ENCODE data around the gene HPCAL1. TPM values are rescaled to one million over a fixed set of nuclear protein-coding genes. Genes with fewer than 3 reads are reported as not detected.

HPCAL1 gene
- total and polyA plus RNA-seq, 2 experiments from 2014 or later, result 13.4 to 25.5 TPM

DNA sequence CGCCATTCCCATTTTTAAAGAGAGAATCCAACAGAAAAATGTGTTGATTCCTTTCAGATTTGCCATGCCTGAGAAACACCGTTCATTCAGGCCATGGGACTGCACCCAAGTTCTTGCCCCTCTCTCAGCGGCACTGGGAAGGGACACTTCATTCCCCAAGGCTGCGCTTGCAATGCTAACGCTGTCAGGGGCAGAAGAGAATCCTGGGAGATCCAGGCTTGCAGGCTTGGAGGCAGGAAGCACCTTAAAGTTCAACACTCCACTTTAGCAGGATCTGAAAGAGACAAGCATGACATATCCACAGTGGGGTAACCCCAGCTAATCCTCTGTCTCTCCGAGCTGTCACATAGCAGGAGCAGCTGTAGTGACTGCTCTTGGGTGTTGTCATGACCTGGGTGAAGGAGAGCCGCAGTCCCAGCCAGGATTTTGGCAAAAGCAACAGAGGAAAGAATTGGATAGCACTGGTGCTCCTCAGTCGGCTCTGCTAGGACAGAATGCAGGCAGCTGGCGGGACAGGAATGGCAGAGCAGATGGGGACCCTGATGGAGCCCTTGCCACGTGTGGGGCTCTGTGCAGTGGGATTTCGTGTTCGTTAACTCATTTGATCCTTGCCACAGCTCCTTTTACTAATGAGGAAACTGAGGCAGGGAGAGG lies 167.4 kb downstream of the HPCAL1 start:
- Histone ChIP-seq H3K9me3 (ENCODE audit: low read depth) (no peaks in the 10 kb centered on the region), H3K4me1 (ENCODE audit: low read depth) (peaks cover 3% of the 10 kb centered on the region), H3K36me3 (no peaks in the 10 kb centered on the region), H3K27ac (no peak overlapping the region), H3K4me3 (no peak overlapping the region), H3K27me3 (no peaks in the 10 kb centered on the region)
- DNase-seq (ENCODE audit: low read depth in 1 of 2, low spot score in 1 of 2), result no peak
- TF ChIP-seq, protein P1, sequence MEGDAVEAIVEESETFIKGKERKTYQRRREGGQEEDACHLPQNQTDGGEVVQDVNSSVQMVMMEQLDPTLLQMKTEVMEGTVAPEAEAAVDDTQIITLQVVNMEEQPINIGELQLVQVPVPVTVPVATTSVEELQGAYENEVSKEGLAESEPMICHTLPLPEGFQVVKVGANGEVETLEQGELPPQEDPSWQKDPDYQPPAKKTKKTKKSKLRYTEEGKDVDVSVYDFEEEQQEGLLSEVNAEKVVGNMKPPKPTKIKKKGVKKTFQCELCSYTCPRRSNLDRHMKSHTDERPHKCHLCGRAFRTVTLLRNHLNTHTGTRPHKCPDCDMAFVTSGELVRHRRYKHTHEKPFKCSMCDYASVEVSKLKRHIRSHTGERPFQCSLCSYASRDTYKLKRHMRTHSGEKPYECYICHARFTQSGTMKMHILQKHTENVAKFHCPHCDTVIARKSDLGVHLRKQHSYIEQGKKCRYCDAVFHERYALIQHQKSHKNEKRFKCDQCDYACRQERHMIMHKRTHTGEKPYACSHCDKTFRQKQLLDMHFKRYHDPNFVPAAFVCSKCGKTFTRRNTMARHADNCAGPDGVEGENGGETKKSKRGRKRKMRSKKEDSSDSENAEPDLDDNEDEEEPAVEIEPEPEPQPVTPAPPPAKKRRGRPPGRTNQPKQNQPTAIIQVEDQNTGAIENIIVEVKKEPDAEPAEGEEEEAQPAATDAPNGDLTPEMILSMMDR (IDR thresholded peaks at IDR 0.05; ENCODE audit: low read depth, low read length), result no peak

GRCh38 chr2:10471046-10471571 lies 168.4 kb downstream of the HPCAL1 start:
- no peak overlapping the region for H3K4me3 ChIP-seq
- peaks cover 2% of the 10 kb centered on the region for H3K27me3 ChIP-seq
- H3K4me1 ChIP-seq (ENCODE audit: low read depth), result peaks cover 3% of the 10 kb centered on the region
- TF ChIP-seq, protein P1 (IDR thresholded peaks at IDR 0.05; ENCODE audit: low read depth, low read length), result no peak
- H3K27ac ChIP-seq, result no peak overlapping the region
- no peaks in the 10 kb centered on the region for H3K36me3 ChIP-seq
- H3K9me3 ChIP-seq (ENCODE audit: low read depth), result no peaks in the 10 kb centered on the region
- no peak for DNase-seq (ENCODE audit: low read depth in 1 of 2, low spot score in 1 of 2)

DNA sequence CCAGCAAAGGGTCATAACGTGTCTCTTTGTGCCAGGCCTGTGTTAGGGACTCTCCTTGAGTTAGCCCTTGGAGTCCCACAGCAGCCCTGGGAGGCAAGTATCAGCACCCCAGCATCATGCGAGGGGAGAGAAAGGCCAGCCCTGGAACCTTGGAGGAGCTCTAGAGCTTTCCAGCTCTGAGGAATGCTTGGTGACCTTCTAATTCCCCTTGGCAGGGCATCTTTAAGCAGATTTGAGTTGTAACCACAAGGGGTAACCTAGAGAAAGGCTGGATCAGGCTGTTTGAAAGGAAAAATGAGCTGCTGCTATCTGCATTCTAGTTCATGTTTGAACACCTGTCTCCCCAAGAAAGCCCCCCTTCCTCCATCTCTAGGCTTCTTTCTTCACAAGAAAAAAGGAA lies 169.3 kb downstream of the HPCAL1 start:
- H3K36me3 ChIP-seq, result no peaks in the 10 kb centered on the region
- no peaks in the 10 kb centered on the region for H3K9me3 ChIP-seq (ENCODE audit: low read depth)
- peaks cover 3% of the 10 kb centered on the region for H3K4me1 ChIP-seq (ENCODE audit: low read depth)
- DNase-seq (ENCODE audit: low read depth in 1 of 2, low spot score in 1 of 2), result no peak
- no peak overlapping the region for H3K27ac ChIP-seq
- peaks cover 2% of the 10 kb centered on the region for H3K27me3 ChIP-seq
- no peak overlapping the region for H3K4me3 ChIP-seq
- TF ChIP-seq, protein P1 (IDR thresholded peaks at IDR 0.05; ENCODE audit: low read depth, low read length), result no peak

DNA sequence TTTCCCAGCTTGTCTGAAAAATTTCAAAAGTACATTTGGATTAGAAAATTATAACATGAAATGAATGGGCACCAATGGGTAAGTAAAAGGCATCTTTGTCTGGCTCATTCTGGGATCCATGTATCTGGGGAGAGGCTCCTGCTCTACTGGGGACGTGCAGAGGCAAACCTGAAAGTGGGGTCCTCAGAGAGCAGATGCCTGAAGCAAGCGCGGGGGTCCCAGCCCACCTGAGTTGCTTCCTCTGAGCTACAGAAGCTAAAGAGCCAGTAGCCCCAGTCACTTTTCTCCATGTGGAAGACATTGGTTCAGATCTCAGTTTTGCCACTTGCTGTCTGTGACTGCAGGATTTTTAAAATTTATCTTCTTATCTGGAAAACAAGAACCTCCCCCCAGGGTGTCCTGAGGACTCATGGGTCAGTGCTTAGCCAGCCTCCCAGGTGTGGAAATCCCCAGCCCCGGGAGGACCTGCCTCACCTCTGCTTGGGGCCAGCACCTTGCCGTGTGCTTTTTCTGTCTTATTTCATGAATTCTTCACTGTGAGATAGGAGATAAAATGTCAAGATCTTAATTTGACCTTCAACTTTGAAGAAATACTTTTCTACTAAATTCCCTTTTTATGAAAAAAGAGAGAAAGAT lies 170.5 kb downstream of the HPCAL1 start:
- DNase-seq (ENCODE audit: low read depth in 1 of 2, low spot score in 1 of 2), result no peak
- Histone ChIP-seq H3K36me3 (no peaks in the 10 kb centered on the region), H3K27ac (no peak overlapping the region), H3K4me3 (no peak overlapping the region), H3K4me1 (ENCODE audit: low read depth) (peaks cover 3% of the 10 kb centered on the region), H3K9me3 (ENCODE audit: low read depth) (no peaks in the 10 kb centered on the region), H3K27me3 (peaks cover 6% of the 10 kb centered on the region)
- TF ChIP-seq, protein P1 (IDR thresholded peaks at IDR 0.05; ENCODE audit: low read depth, low read length), result no peak

DNA sequence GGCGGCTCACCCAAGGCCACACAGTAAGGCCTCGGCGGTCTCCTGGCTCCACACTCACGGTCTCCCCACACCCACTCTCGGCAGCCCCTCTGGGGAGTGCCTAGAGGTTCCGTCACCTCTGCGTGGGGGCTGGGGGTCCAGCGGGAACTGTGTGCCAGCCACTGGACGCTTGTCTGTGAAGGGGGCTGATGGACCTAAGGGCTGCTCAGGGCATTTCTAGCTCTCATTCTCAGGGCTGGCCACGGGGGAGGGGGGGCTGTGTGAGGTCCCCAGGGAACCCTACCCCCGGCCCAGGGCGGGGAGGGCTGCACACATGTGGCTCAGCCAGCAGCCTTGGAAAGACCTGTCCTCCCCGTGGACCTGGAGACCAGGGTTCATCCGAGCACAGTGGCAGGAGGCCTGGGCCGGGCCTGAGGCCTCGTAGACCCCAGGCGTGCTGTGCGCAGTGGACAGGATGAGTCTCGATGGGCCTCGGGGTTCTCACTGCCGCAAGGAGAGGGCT lies 172.6 kb downstream of the HPCAL1 start:
- TF ChIP-seq, protein P1 (IDR thresholded peaks at IDR 0.05; ENCODE audit: low read depth, low read length), result no peak
- DNase-seq (ENCODE audit: low read depth in 1 of 2, low spot score in 1 of 2), result no peak
- Histone ChIP-seq H3K27ac (no peak overlapping the region), H3K9me3 (ENCODE audit: low read depth) (no peaks in the 10 kb centered on the region), H3K27me3 (peaks cover 21% of the 10 kb centered on the region), H3K36me3 (no peaks in the 10 kb centered on the region), H3K4me3 (no peak overlapping the region), H3K4me1 (ENCODE audit: low read depth) (no peaks in the 10 kb centered on the region)
